Measurements from ENCODE around the gene CA14. TPM values are rescaled to one million over a fixed set of nuclear protein-coding genes. Genes with fewer than 3 reads are reported as not detected.

The CA14 gene
- total RNA-seq, 1 donor from 2014 or later = 0.55 TPM

DNA sequence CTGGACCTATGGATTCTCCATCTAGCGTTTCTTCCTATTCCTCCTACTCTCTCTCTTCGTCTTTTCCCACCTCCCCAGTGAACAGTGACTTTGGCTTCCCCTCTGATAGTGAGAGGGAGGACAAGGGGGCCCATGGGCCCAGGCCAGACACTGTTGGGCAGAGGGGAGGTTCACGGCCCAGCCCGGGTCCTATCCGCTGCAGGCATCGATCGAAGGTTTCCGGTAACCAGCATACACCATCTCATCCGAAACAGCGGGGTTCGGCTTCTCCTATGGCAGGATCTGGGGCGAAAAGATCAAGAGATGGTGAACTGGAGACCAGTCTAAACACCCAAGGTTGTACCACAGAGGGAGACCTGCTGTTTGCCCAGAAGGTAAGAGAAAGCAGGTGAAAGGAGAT lies 25.7 kb downstream of the CA14 start:
- Histone ChIP-seq H3K4me3 (peak overlapping the region; percentile 64), H3K27me3 (no peaks in the 10 kb centered on the region), H3K9me3 (no peaks in the 10 kb centered on the region), H3K36me3 (no peaks in the 10 kb centered on the region), H3K4me1 (peaks cover 8% of the 10 kb centered on the region), H3K27ac (peak overlapping the region; percentile 96)
- DNase-seq = no peak
- TF ChIP-seq, protein P1, sequence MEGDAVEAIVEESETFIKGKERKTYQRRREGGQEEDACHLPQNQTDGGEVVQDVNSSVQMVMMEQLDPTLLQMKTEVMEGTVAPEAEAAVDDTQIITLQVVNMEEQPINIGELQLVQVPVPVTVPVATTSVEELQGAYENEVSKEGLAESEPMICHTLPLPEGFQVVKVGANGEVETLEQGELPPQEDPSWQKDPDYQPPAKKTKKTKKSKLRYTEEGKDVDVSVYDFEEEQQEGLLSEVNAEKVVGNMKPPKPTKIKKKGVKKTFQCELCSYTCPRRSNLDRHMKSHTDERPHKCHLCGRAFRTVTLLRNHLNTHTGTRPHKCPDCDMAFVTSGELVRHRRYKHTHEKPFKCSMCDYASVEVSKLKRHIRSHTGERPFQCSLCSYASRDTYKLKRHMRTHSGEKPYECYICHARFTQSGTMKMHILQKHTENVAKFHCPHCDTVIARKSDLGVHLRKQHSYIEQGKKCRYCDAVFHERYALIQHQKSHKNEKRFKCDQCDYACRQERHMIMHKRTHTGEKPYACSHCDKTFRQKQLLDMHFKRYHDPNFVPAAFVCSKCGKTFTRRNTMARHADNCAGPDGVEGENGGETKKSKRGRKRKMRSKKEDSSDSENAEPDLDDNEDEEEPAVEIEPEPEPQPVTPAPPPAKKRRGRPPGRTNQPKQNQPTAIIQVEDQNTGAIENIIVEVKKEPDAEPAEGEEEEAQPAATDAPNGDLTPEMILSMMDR (IDR thresholded peaks at IDR 0.05) = no peak
- intact Hi-C loops (cut with DNase I) = no loop called here
- ATAC-seq = no peak

DNA sequence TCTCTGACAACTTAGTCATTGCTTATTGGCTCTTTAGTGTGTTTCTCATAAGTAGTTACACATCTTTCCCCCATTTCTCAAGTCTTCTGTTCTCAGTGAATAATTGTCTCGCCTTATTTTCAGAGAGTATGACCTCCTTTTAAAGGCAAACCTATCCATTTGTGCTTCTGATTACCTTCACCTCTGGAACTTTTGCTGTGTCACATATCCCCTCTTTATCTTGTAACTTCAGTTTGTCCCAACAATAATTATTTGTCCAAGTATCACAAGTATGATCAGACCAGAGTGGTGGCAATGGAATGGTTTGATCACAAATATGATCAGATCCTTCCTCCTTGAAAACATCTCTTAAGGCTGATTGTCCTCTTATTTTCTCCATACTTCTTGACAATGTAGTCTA lies 30.8 kb downstream of the CA14 start:
- H3K27me3 ChIP-seq = no peaks in the 10 kb centered on the region
- intact Hi-C loops (cut with DNase I) = no loop called here
- H3K4me1 ChIP-seq = no peaks in the 10 kb centered on the region
- no peak overlapping the region for H3K27ac ChIP-seq
- no peak overlapping the region for H3K4me3 ChIP-seq
- TF ChIP-seq, protein P1 (IDR thresholded peaks at IDR 0.05) = no peak
- H3K36me3 ChIP-seq = no peaks in the 10 kb centered on the region
- H3K9me3 ChIP-seq = no peaks in the 10 kb centered on the region
- no peak for ATAC-seq
- DNase-seq = no peak

DNA sequence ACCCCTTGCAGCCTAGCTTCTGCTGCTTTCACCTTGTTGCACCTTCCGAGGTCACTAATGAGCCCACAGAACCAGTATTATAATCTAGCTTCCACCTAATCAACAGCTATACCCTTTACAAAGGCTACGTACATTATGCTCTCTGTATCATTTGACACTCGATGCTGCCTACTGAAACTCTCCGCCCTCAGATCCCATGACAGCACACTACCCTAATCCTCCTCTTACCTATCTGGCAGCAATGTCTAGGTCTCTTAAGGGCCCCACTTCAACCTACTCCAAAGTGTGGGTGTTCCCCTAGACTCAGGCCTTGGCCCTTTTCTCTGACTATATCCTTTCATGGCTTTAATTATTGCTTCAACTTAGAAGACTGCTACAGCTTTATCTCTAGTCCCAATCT lies 31.2 kb downstream of the CA14 start:
- no peak overlapping the region for H3K4me3 ChIP-seq
- no peaks in the 10 kb centered on the region for H3K9me3 ChIP-seq
- TF ChIP-seq, protein P1 (IDR thresholded peaks at IDR 0.05) = no peak
- H3K4me1 ChIP-seq = no peaks in the 10 kb centered on the region
- DNase-seq (no peak), ATAC-seq (no peak)
- H3K27me3 ChIP-seq = no peaks in the 10 kb centered on the region
- no peak overlapping the region for H3K27ac ChIP-seq
- H3K36me3 ChIP-seq = no peaks in the 10 kb centered on the region
- intact Hi-C loops (cut with DNase I) = no loop called here

DNA sequence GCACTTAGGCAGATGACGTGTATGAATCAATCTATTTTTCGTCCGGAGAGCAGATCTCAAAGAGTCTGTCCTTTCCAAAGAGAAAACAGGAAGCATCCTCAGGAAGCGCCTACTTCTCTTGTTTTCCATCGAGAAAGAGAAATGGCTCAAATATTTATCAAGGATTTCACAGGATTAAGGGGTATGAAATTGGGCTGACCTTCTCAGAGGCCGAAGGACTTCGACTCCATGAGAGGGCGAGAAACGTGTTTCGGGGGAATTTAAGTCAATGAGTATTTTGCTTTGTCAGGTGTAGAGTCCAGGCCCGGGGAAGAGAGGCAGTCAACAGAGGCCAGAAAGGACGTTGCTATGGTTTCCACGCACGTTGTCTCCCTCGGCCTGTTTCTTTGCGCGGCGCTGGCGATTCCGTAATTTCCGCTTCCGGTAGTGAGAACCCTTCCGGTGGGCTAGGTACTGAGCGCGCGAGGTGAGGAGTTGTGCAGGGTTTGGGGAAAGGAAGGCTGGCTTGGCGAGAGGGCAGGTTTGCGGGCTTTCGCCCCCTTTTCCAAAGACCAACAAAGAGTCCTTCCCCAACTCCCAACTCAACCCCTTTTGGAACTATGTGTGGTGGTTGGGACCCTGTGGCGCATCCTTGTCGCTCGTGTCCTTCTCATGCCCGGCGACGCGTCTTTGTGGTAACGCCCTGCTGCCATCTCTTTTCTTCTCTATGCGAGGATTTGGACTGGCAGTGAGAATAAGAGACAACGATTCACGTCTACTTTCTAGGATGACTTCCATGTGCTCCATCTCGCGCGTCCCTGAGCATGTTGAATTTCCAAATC lies 36.1 kb downstream of the CA14 start, which contains the start of gene MRPS21:
Gene MRPS21 (plus strand): TSS at position 429 of the 821 bp plus-strand sequence. CDS start 506 bp downstream, outside the sequence.
- intact Hi-C loops (cut with DNase I) = no loop called here
- Histone ChIP-seq H3K36me3 (peaks cover 32% of the 10 kb centered on the region), H3K9me3 (no peaks in the 10 kb centered on the region), H3K27me3 (no peaks in the 10 kb centered on the region), H3K4me3 (peak within 1 kb of the TSS; percentile 94), H3K4me1 (peaks cover 6% of the 10 kb centered on the region), H3K27ac (peak within 1 kb of the TSS; percentile 95)
- ATAC-seq (peak; percentile 99), DNase-seq (peak; percentile 94)
- TF ChIP-seq, protein P1 (IDR thresholded peaks at IDR 0.05) = no peak

DNA sequence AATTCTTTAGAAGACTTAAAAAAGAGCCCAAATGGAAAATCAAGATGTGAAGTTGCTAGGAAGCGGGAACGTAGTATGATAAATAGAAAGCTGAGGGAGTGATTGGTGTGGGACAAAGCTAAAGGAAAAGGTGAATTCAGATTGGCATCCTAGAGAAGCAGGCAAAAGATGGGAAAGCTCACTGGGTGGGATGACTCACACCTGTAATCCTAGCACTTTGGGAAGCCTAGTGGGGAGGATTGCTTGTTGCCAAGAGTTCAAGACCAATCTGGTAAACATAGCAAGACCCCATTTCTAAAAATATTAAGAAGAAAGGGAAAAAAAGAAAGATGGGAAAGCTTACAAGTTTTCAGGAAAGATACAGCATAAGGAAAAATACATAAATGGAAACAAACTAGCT lies 37.9 kb downstream of the CA14 start:
- ATAC-seq = no peak
- intact Hi-C loops (cut with DNase I) = no loop called here
- Histone ChIP-seq H3K27ac (no peak overlapping the region), H3K4me1 (peaks cover 6% of the 10 kb centered on the region), H3K27me3 (no peaks in the 10 kb centered on the region), H3K36me3 (peaks cover 47% of the 10 kb centered on the region), H3K9me3 (no peaks in the 10 kb centered on the region), H3K4me3 (no peak overlapping the region)
- TF ChIP-seq, protein P1 (IDR thresholded peaks at IDR 0.05) = no peak
- DNase-seq = no peak
